Chondrocyte (in vitro differentiated cells): ENCODE measurements around the gene BMPER. TPM values are rescaled to one million over a fixed set of nuclear protein-coding genes. Genes with fewer than 3 reads are reported as not detected.

ENCODE experiments used
- DNase-seq: peaks from one replicate; pipeline ENCODE4 v3.0.0; 2021; ENCODE audit warnings: mixed read lengths, low spot score
- H3K27ac Mint-ChIP-seq: one replicate; pipeline ENCODE4 v1.8.0; 2021; ENCODE audit warnings: mild to moderate bottlenecking, moderate library complexity, mixed read lengths; ENCODE audit not compliant: unreplicated experiment
- H3K27me3 Mint-ChIP-seq: 2 replicates; pipeline ENCODE4 v1.8.0; 2021; ENCODE audit warnings: low read depth, mixed read lengths
- H3K36me3 Mint-ChIP-seq: 2 replicates; pipeline ENCODE4 v1.8.0; 2021; ENCODE audit warnings: low read depth, mixed read lengths
- H3K4me1 Mint-ChIP-seq: 2 replicates; pipeline ENCODE4 v1.8.0; 2021; ENCODE audit warnings: low read depth, mild to moderate bottlenecking, mixed read lengths
- H3K4me3 Mint-ChIP-seq: one replicate; pipeline ENCODE4 v1.8.0; 2021; ENCODE audit warnings: mild to moderate bottlenecking, moderate library complexity, mixed read lengths; ENCODE audit not compliant: unreplicated experiment
- H3K9me3 Mint-ChIP-seq: 2 replicates; pipeline ENCODE4 v1.8.0; 2021; ENCODE audit warnings: low read depth, mixed read lengths
- total RNA-seq: library from RNA; stranded (reverse); gene quantifications from 3 replicates; pipeline ENCODE4 v1.2.1, GENCODE V29; 2021
- TF ChIP-seq, protein P1 (sequence below): fragments of 200-600 bp; sonication (generic); IDR thresholded peaks from 2 replicates; pipeline ENCODE4 v1.5.0; 2021; ENCODE audit warnings: antibody characterized with exemption, mild to moderate bottlenecking, moderate library complexity

Gene BMPER
- total RNA-seq, 1 donor from 2014 or later: 0.30 TPM

DNA sequence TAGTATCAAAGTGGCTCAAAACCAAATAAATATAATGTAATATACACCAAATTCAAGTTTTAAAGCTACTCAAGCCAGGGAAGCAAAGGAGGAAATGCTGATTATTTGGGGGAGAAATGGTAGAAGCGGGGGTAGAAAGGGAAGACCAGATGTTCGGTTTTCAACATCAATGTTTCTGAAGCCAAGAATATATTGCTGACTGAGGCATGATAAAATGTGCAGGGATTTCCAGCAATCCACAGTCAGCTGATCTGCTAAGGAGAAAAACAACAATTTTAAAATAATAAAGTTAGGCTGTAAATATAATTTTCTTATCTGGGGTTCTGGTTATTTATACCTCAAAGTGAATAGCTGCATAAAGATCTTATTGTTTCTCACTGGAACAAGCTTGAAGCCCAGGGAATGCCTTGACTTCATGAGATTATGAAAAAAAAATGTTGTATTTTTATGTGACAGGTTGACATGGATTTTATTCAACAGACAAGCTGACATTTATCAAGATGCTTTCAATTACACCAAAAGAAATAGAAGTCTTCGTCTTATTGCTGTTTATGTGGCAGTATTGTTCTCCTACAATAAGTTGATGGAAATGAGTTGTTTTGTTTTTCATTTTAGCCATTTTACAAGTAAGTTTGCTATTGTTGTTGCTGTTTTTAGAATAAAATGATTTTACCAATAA, 28.6 kb upstream of the BMPER start:
- H3K9me3 Mint-ChIP-seq: no peaks in the 10 kb centered on the region
- H3K4me3 Mint-ChIP-seq: no peak overlapping the region
- TF ChIP-seq, protein P1, sequence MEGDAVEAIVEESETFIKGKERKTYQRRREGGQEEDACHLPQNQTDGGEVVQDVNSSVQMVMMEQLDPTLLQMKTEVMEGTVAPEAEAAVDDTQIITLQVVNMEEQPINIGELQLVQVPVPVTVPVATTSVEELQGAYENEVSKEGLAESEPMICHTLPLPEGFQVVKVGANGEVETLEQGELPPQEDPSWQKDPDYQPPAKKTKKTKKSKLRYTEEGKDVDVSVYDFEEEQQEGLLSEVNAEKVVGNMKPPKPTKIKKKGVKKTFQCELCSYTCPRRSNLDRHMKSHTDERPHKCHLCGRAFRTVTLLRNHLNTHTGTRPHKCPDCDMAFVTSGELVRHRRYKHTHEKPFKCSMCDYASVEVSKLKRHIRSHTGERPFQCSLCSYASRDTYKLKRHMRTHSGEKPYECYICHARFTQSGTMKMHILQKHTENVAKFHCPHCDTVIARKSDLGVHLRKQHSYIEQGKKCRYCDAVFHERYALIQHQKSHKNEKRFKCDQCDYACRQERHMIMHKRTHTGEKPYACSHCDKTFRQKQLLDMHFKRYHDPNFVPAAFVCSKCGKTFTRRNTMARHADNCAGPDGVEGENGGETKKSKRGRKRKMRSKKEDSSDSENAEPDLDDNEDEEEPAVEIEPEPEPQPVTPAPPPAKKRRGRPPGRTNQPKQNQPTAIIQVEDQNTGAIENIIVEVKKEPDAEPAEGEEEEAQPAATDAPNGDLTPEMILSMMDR: no peak
- no peaks in the 10 kb centered on the region for H3K36me3 Mint-ChIP-seq
- H3K27me3 Mint-ChIP-seq: no peaks in the 10 kb centered on the region
- peaks cover 34% of the 10 kb centered on the region for H3K4me1 Mint-ChIP-seq
- DNase-seq: no peak
- H3K27ac Mint-ChIP-seq: no peak overlapping the region

DNA sequence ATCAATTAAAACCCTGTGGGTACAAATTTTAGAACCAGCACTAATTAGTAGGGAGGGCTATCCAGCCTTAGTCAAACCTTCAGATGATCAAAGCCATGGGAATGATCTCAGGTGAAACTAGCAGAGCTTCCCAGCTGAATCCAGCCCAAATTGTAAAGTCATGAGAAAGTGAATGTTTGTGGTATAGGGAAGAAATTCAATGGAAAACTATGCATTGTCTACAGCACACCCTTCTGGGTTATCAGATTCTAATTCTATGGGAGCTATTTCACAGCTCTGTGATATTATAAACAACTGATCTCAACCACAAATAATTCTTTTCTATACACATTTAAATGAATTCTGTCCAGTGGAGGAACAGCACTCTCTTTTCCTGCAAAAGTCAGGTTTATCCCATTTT, 24.6 kb upstream of the BMPER start:
- Mint-ChIP-seq H3K36me3 (no peaks in the 10 kb centered on the region), H3K27ac (no peak overlapping the region), H3K9me3 (no peaks in the 10 kb centered on the region), H3K4me3 (no peak overlapping the region), H3K27me3 (no peaks in the 10 kb centered on the region), H3K4me1 (peaks cover 12% of the 10 kb centered on the region)
- DNase-seq: no peak
- TF ChIP-seq, protein P1: no peak

DNA sequence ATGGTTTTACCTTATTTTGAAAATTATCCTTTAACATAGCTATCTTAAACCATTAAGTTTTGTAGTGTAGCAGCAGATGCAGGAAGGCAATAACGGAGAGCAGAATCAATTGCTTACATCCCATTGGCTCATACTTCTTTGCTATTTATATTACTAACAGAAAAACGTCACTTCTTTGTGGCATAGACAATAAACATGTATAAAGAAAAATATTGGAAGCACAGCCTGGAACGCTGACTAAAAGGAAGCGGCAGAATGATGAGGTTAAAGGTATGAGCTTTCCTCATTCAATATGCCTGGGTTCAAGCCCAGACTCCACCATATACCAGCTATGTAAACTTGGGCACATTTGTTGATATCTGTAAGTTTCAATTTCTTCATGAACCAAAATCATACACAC, 24.0 kb upstream of the BMPER start:
- H3K36me3 Mint-ChIP-seq: no peaks in the 10 kb centered on the region
- no peaks in the 10 kb centered on the region for H3K27me3 Mint-ChIP-seq
- H3K9me3 Mint-ChIP-seq: no peaks in the 10 kb centered on the region
- peaks cover 15% of the 10 kb centered on the region for H3K4me1 Mint-ChIP-seq
- TF ChIP-seq, protein P1: no peak
- DNase-seq: no peak
- H3K4me3 Mint-ChIP-seq: no peak overlapping the region
- H3K27ac Mint-ChIP-seq: no peak overlapping the region

DNA sequence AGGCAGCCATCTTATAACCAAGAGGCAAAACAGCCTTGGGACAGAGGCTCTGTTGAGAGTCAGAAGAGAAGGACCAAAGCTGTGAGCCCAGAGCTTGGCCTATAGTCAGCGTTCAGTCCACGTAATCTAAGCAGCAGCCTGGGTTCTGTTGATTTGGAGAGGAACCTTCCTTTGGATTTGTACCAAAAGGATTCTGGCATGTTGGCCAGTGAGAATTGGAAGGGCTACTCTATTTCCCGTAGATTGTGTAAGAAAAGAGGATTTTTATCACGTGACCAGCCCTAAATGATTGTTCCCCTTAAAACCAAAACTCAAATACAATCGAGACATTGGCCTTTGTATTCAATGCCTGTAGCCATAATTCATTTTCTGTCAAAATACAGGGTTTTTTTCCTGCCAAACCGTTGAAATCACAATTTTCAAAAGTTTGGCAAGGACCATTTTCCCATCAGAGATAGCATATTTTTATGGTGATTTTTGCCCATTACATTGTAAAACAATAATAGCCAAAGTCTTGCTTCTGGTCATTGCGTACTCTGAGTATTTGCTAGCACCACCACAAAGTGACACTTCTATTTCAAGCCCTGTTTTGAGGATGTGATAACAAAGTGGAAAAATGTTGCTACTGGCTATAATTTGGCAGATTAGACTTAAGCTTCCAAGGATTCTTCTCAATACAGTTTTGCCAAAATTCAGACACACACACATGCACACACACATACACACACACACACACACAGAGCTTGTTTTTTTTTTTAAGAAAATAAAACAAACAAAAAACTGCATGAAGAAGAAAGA, 23.1 kb upstream of the BMPER start:
- H3K27me3 Mint-ChIP-seq: no peaks in the 10 kb centered on the region
- TF ChIP-seq, protein P1: no peak
- H3K4me3 Mint-ChIP-seq: no peak overlapping the region
- no peaks in the 10 kb centered on the region for H3K36me3 Mint-ChIP-seq
- H3K27ac Mint-ChIP-seq: no peak overlapping the region
- DNase-seq: no peak
- H3K9me3 Mint-ChIP-seq: no peaks in the 10 kb centered on the region
- H3K4me1 Mint-ChIP-seq: peaks cover 12% of the 10 kb centered on the region

DNA sequence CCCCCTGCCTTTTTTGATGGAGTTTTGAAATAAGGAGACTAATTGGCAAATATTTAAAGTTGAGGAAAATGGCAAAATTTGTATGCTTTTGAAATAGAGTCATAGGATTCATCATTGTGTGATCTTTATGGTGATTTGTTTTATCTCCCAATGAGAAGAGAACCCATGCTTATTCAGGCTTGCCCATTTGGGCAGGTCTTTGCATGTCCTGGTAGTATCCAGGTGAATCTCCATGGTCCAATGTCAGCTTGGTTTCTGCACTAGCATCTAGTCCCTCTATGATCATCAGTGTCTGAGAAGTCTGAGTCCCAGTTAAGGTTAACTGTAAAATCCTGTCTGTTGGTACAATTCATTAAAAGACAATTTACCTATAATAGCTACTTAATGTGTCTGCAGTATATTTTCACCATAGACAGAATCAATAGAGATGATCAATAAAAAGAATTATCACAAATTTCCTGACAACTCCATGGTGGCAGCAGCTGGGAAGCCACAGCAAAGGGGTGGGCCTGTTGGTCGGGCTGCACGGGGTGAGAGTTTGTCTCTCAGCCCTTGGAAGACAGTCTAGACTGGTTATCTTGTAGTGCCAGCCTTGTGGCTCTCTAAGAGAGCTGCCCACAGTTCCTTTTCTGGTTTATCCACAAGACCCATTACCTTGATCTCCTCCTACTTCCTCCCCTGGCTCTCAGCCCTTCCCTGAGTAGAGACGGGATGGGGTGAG, 22.2 kb upstream of the BMPER start:
- H3K27me3 Mint-ChIP-seq: no peaks in the 10 kb centered on the region
- H3K4me3 Mint-ChIP-seq: no peak overlapping the region
- no peak for DNase-seq
- peaks cover 12% of the 10 kb centered on the region for H3K4me1 Mint-ChIP-seq
- H3K27ac Mint-ChIP-seq: no peak overlapping the region
- TF ChIP-seq, protein P1: no peak
- H3K9me3 Mint-ChIP-seq: no peaks in the 10 kb centered on the region
- no peaks in the 10 kb centered on the region for H3K36me3 Mint-ChIP-seq
